Endothelial cell of umbilical vein (primary cell): ENCODE results near the gene ANKEF1. TPM values are rescaled to one million over a fixed set of nuclear protein-coding genes. Genes with fewer than 3 reads are reported as not detected.

ENCODE experiments used
- BruUV-seq: library from RNA; stranded (reverse); fragments of 400-500 nt; replicated peaks from 2 replicates; lab custom pipeline; 2021; lab: Mats Ljungman, UMichigan
- CTCF ChIA-PET: fragments of 300-600, 350-600 bp; sonication (Branson Sonifier 250); formaldehyde crosslinking; loops from one replicate; lab custom pipeline; 2021; ENCODE audit warnings: antibody characterized with exemption, inconsistent platforms; lab: Charles Lee
- POLR2A ChIA-PET: fragments of 300-600, 350-600 bp; sonication (Branson Sonifier 250); formaldehyde crosslinking; loops from one replicate; lab custom pipeline; 2021; ENCODE audit warnings: antibody characterized with exemption, inconsistent platforms; lab: Charles Lee
- DNase-seq: peaks from one replicate; pipeline ENCODE4 v3.0.0-alpha.2; 2011; ENCODE audit warnings: low read depth, low spot score
- FAIRE-seq: peaks from 2 replicates; lab custom pipeline; 2011; peaks lifted over from hg19 to GRCh38; lab: Jason Lieb, UNC
- H2AFZ ChIP-seq: 2 replicates; pipeline ENCODE4 v1.6.0; 2012; ENCODE audit warnings: low read depth, low read length, control low read depth, inconsistent platforms
- H3K27ac ChIP-seq: 2 replicates; pipeline ENCODE4 v1.5.1; 2011; ENCODE audit warnings: low read depth, mild to moderate bottlenecking, control low read depth, low read length, moderate library complexity; ENCODE audit not compliant: insufficient read depth
- H3K27me3 ChIP-seq, 2 experiments: 2 replicates each; pipeline versions ENCODE4 v1.6.0 to v1.6.1; 2011; ENCODE audit warnings: low read length in 2 of 2, mixed read lengths in 1 of 2; ENCODE audit not compliant: control insufficient read depth in 2 of 2, insufficient read depth in 2 of 2
- H3K36me3 ChIP-seq, 2 experiments: 2 replicates in 1 of 2; 3 replicates in 1 of 2; pipeline ENCODE4 v1.5.1; 2011; ENCODE audit warnings: low read length in 2 of 2, mild to moderate bottlenecking in 1 of 2, moderate library complexity in 1 of 2; ENCODE audit not compliant: control insufficient read depth in 2 of 2, insufficient read depth in 2 of 2; ENCODE audit errors: extremely low read depth in 1 of 2
- H3K4me1 ChIP-seq: 3 replicates; pipeline ENCODE4 v1.5.1; 2011; ENCODE audit warnings: mild to moderate bottlenecking, low read length; ENCODE audit not compliant: control insufficient read depth, insufficient read depth; ENCODE audit errors: extremely low read depth
- H3K4me2 ChIP-seq: 2 replicates; pipeline ENCODE4 v1.6.1; 2011; ENCODE audit warnings: low read length, control low read depth, mixed read lengths; ENCODE audit not compliant: insufficient read depth
- H3K4me3 ChIP-seq, 3 experiments: fragments of 200-600 bp in 1 of 3; sonication (generic), shearing (Covaris generic) in 1 of 3; replicated peaks in 1 of 3; 2 replicates each; pipeline ENCODE4 v1.5.1; 2011 to 2016; ENCODE audit warnings: control low read depth in 3 of 3, low read length in 3 of 3, mild to moderate bottlenecking in 2 of 3, inconsistent platforms in 1 of 3, low read depth in 1 of 3, moderate library complexity in 1 of 3; ENCODE audit not compliant: insufficient read depth in 1 of 3
- H3K79me2 ChIP-seq: 2 replicates; pipeline ENCODE4 v1.6.0; 2012; ENCODE audit warnings: low read length, inconsistent platforms; ENCODE audit not compliant: control insufficient read depth, insufficient read depth
- H3K9ac ChIP-seq: replicated peaks from 2 replicates; pipeline ENCODE3; 2011; ENCODE audit warnings: low read length, control low read depth; ENCODE audit not compliant: insufficient read depth; ENCODE audit errors: extremely low read depth
- H3K9me1 ChIP-seq: replicated peaks from 3 replicates; pipeline ENCODE4 v1.6.0; 2011; ENCODE audit warnings: mild to moderate bottlenecking, low read length; ENCODE audit not compliant: control insufficient read depth, insufficient read depth; ENCODE audit errors: extremely low read depth
- H3K9me3 ChIP-seq: replicated peaks from 2 replicates; pipeline ENCODE4 v1.5.1; 2012; ENCODE audit warnings: low read length, inconsistent platforms; ENCODE audit not compliant: control insufficient read depth, insufficient read depth
- H4K20me1 ChIP-seq: replicated peaks from 2 replicates; pipeline ENCODE3; 2011; ENCODE audit warnings: mild to moderate bottlenecking, low read length; ENCODE audit not compliant: control insufficient read depth, insufficient read depth; ENCODE audit errors: extremely low read depth
- CTCF ChIP-seq, 2 donors: IDR thresholded peaks; 1 replicate in 1 of 2; 2 replicates in 1 of 2; pipeline ENCODE4 v1.5.1; 2011; ENCODE audit warnings: low read length in 2 of 2, mild to moderate bottlenecking in 2 of 2, moderate library complexity in 2 of 2, control low read depth in 1 of 2, inconsistent platforms in 1 of 2, low read depth in 1 of 2; ENCODE audit not compliant: insufficient read depth in 1 of 2; ENCODE audit errors: extremely low read depth in 1 of 2
- EZH2 ChIP-seq: IDR thresholded peaks from 2 replicates; pipeline ENCODE4 v1.6.1; 2012; ENCODE audit warnings: borderline replicate concordance, low read depth, mild to moderate bottlenecking, moderate library complexity, low read length, inconsistent platforms; ENCODE audit not compliant: severe bottlenecking
- FOS ChIP-seq: IDR thresholded peaks from 2 replicates; pipeline ENCODE4 v1.6.1; 2011; ENCODE audit warnings: mild to moderate bottlenecking, low read length, moderate library complexity, borderline replicate concordance; ENCODE audit not compliant: insufficient read depth
- GATA2 ChIP-seq: IDR thresholded peaks from 2 replicates; pipeline ENCODE4 v1.7.0; 2011; ENCODE audit warnings: low read depth, mild to moderate bottlenecking, moderate library complexity, mixed read lengths, low read length; ENCODE audit not compliant: insufficient read length, insufficient read depth
- JUN ChIP-seq: IDR thresholded peaks from 2 replicates; pipeline ENCODE4 v1.6.1; 2011; ENCODE audit warnings: borderline replicate concordance, low read depth; ENCODE audit not compliant: insufficient read length, insufficient read depth
- MAX ChIP-seq: IDR thresholded peaks from 2 replicates; pipeline ENCODE4 v1.6.1; 2011; ENCODE audit not compliant: insufficient read depth, insufficient read length
- MYC ChIP-seq: IDR thresholded peaks from one replicate; pipeline ENCODE4 v1.6.1; 2011; ENCODE audit warnings: mild to moderate bottlenecking, low read depth, low read length
- POLR2A ChIP-seq: IDR thresholded peaks from 2 replicates; pipeline ENCODE4 v1.6.1; 2012; ENCODE audit warnings: low read depth, mild to moderate bottlenecking, control low read depth, low read length
- POLR2AphosphoS5 ChIP-seq: IDR thresholded peaks from 2 replicates; pipeline ENCODE4 v1.6.1; 2012; ENCODE audit warnings: low read depth, mild to moderate bottlenecking, control low read depth, low read length, moderate library complexity; ENCODE audit not compliant: insufficient read depth
- dilution Hi-C: fragments of 300-500 bp; cut with MboI; formaldehyde crosslinking; loops from one replicate; pipeline ENCODE4 v1.15.0; 2019; ENCODE audit warnings: low sequenced_read_pairs; ENCODE audit not compliant: extremely low pct_ligation_motif_present
- intact Hi-C: fragments of 100-400 bp; cut with micrococcal nuclease; formaldehyde crosslinking; loops from one replicate; pipeline ENCODE4 v1.10.0; 2022
- polyA plus RNA-seq, 4 experiments: library from polyadenylated mRNA; depleted of rRNA in 3 of 4; stranded (reverse) in 3 of 4; unstranded in 1 of 4; fragments of >200 nt; gene quantifications; 2 replicates each; pipeline versions ENCODE4 v1.2.1 to v1.2.3, GENCODE V29; 2011 to 2012; ENCODE audit warnings: missing spikeins in 1 of 4
- total RNA-seq: library from RNA; stranded (reverse); gene quantifications from 2 replicates; pipeline ENCODE4 v1.2.3, GENCODE V29; 2021

ANKEF1 gene
- total and polyA plus RNA-seq, 2 donors (not counting 3 experiments of a cell fraction or from before 2014, with no cell fraction given), result 0.58 to 2.4 TPM

- dilution Hi-C loops (no loop called here), intact Hi-C loops (no loop called here)
- Histone ChIP-seq H3K27ac (no peak overlapping the region), H3K4me1 (no peaks in the 10 kb centered on the region), H3K9me1 (no peaks in the 10 kb centered on the region), H3K27me3 (peaks cover 0 to 6% of the 10 kb centered on the region in 2 experiments), H3K4me3 (no peak overlapping the region), H2AFZ (no peak overlapping the region), H3K9me3 (no peaks in the 10 kb centered on the region), H3K79me2 (no peaks in the 10 kb centered on the region), H3K36me3 (no peaks in the 10 kb centered on the region), H3K9ac (no peak overlapping the region), H3K4me2 (no peak overlapping the region), H4K20me1 (no peaks in the 10 kb centered on the region)
- ChIA-PET CTCF (interaction anchor here (1.0 to 11.8 kb wide), 3 partner anchors 104 to 368 kb away, joined by 3 to 370 read pairs (median 4); no protein-coding TSS in a partner anchor), POLR2A (no interaction called here)
- DNase-seq, result no peak
- no peak for FAIRE-seq
- BruUV-seq, result no TSS peak
- TF ChIP-seq MYC (no peak), JUN (no peak), CTCF (IDR thresholded peaks at IDR 0.05; ENCODE audit: extremely low read depth in 1 of 2, insufficient read depth in 1 of 2, low read depth in 1 of 2, low read length in 2 of 2) (no peak), FOS (no peak), POLR2A (no peak), EZH2 (no peak), GATA2 (no peak), MAX (no peak), POLR2AphosphoS5 (no peak)
These were observed 49.5 kb upstream of the ANKEF1 start for GRCh38 chr20:9985281-9985680.
